Hippocampal formation (tissue), 2 donors: ENCODE results near the gene TBC1D5.
A peak's percentile ranks its signal among the peaks of the same experiment; 100 is the strongest.

Experiments
- DNase-seq, 2 donors: peaks; one replicate each; lab custom pipeline; 2025; lab: John Stamatoyannopoulos, UW

The TBC1D5 gene

DNA sequence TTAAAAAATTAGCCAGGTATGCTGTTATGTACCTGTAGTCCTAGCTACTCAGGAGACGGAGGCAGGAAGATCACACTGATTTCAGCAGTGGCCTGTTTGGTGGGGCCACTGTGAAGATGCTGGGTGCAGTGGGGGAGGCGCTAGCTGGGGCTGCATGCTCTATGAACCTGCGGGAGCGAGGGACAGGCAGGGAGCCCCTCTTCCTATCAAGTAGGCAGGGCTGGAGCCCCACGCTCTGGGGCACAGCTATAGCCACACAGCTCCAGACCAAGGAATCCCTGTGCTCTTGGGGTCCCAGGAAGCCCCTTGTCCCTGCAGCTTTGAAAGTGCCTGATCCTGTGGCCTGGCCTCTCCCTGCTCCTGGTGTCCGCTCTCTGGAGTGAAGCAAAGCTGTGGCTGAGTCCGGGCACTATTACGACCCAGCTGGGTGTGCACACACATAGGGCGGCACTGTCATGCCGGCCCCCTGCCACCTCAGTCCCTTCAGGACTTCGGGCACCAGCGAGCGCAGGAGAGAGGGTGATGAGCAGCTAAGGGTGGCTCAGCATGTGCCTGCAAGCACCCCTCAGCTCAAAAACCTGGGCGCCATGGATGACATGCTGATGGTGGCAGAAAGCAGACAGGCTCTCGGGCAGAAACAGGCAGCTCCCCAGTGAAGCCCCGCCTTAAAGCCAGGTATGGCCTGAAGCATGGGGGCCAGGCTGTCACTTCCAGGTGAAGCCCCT, 262.6 kb downstream of the TBC1D5 start:
- no peak for DNase-seq

DNA sequence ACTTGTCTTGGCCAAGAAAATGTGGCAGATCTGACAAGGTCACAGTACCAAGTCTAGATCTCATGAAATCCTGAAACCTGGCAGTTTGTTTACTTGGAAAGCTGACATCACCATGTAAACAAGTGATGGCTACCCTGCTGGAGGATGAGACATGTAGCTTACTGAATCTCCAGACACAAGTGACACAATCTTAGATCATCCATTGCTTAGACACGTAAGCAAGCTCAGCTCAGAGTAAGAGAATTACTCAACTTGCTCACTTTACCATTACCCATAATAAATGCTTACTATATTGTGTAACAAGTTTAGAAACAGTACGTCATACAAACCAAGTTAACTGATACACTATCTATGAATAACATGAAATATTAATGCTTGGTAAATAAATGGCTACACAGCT, 263.8 kb downstream of the TBC1D5 start:
- DNase-seq, result no peak

DNA sequence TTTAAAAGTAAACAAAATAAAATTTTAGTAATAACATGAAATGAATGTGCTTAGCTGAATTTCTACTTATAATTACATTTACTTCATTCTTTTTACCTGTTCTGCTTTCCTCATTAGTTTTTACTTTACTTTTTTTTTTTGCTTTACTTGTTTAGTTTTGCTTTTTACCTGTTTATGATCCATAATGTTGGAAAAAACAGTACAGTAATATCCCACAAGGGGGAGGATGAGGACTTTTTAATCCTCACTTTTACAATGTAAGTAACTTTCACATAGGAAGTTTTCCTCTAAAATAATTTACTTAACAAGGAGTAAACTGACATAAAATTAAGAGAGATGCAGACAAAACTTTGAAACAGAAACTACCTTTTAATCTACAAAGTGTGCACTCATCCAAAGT, 268.7 kb downstream of the TBC1D5 start:
- DNase-seq, result no peak

DNA sequence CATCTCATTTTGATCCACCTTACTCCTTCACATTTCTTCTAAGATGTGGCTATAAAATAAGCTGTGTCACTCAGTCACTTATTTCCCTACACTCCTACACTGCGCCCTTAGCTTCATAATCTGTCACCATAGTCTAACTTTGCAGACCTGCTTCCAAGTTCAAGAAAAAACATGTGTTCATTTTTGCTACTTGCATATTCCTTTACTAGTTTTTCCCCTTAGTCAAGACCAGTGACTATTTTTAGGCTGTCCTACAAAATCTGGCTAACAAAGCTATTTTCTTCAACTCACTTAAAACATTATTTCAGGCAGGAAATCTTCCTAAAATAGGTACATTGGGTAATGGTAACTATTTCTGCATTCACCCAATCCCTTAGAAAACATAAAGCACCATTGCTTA, 272.5 kb downstream of the TBC1D5 start:
- DNase-seq, result no peak

DNA sequence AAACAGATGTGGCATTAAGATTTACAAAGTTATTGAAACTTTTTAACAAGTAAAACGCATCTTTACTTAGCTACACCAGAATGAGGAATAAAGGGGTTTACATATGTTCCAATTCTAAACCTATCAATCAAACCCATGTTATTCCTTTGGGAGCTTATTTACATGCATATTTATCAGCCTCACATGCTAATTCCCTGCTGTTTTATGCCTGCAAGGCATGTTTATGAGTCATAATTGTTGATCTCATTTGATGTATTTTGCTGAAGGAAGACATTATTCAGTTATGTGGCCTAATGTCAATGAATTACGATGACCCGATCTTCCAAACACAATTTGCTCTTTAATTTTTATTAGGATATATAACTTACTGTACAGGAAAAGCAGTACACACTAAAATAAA, 272.9 kb downstream of the TBC1D5 start:
- no peak for DNase-seq

DNA sequence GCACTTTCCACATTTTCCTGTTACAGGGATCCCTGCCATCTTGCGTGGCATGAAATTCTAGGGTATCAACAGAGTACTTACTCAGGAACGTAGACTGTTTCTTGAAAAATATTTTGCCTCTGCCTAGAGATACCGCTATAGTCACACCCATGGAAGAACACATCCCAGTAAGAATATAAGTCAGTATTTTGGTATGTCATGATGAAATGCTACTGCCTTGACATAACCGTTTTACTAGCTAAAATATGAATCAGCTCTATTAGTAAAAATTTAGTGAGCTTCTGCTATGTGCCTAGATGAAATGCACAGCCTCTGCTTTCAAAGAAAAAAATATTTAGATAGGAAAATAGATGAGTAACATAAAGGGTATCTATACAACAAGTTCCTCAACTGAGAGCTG, 276.4 kb downstream of the TBC1D5 start:
- no peak for DNase-seq

DNA sequence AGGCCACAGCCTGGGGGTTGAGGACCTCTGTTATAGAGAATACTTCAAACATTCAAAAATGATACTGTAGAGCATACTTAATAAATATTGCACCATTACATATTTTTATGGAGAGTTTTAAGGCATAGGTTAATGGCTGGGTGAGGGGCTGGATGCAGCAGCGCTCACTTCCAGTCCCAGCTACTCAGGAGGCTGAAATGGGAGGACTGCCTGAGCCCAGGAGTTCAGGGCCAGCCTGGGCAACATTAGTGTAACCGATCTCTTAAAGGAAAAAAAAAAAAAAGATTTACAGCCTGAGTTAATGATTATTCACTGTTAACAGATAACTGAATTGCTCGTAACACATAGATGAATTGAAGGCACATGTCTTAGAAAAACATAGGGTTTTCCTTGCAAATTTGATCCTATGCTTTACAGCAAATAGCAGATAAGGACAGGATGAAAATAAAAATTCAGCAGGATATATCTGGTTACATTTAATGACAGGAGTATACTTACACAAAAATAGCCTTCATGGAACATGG, 282.9 kb downstream of the TBC1D5 start:
- DNase-seq, result no peak

DNA sequence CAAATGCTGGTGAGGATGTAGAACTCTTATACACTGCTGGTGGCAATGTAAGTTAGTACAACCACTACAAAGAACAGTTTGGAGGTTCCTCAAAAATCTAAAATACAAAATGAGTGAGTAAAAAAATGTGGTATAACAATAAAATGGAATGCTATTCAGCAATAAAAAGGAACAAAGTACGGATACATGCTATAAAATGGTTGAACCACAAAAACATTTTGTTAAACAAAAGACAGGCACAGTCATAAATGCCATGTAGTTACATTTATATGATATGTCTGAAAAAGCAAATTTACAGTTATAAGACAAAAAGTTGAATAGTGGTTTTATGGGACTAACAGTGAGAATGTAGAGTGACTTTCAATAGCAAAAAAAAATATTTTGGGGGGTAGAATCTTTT, 285.8 kb downstream of the TBC1D5 start:
- no peak for DNase-seq

DNA sequence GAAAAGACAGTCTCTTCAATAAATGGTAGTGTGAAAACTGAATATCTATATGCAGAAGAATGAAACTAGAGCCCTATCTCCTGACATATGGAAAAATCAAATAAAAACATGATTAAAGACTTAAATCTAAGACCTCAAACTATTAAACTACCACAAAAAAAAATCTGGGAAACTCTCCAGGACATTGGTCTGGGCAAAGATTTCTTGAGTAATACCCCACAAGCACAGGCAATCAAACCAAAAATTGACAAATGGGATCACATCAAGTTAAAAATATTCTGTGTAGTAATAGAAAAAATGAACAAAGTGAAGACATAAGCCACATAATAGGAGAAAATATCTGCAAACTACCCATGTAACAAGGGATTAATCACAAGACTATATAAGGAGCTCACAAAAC, 286.4 kb downstream of the TBC1D5 start:
- DNase-seq, result no peak

DNA sequence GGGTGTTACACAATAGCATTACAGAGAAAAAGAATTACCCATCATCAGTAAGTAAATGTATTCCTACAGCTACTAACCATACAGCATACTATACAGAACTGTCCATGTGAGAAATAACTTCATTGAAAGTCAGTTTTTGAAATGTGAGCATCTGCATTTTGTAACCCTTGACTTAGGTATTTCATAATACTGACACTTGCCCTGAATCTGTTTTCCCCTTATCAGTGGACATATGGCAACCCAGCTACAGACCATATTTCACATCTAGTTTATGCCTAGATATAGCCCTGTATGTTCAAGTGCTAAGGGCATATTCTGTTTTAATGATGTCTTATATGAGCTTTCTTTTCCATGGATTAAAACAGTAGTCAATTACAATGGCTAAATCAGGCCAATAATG, 297.6 kb downstream of the TBC1D5 start:
- no peak for DNase-seq

DNA sequence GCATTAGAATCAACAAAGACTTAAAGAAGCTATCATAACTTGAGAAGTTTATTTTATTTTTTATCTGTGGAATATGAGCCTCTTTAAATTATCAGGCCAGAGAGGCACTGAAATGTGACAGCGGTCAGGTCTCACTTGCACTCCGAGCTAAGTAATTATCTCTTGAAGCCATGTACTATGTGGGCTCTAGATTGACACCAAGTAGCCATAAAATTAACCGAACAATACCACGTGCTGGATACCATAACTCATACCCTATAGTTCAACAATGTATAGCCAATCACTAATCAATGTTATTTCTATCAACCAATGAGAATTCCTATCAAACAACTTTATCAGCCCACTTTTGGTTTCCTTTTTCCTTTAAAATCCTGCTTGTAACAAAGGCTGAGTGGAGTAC, 299.3 kb downstream of the TBC1D5 start:
- no peak for DNase-seq

DNA sequence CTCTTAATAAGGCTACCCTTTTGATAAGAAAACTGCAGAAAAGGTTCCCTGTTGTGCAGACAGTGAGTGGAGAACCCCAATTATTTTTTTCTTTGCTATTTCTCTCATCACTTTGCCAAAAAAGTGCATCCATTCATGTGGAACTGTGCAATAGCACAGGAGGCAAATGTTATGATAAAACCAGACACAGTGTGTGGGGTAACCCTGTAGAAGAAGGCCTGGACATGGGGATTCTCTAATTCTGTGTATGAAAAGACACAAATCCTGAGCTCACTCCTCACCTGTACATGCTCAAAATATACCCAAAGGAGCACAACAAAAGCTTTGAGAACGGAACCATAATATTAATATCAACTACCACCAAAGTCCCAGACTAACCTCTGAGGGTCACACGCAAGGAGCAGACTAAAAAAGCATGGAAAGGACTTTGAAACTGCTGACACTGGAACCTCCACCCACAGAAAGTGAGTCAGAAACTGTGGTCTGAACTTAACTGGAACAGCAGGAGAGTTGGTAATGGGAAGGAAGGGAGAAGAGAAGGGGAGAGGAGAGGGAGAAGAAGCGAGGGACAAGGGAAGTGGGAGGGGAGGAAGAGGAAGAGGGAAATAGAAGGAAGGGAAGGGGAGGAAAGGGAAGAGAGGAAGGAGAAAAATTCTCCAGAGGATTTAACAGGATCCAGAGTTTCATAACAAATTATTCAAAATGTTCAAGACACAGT, 299.9 kb downstream of the TBC1D5 start:
- no peak for DNase-seq

DNA sequence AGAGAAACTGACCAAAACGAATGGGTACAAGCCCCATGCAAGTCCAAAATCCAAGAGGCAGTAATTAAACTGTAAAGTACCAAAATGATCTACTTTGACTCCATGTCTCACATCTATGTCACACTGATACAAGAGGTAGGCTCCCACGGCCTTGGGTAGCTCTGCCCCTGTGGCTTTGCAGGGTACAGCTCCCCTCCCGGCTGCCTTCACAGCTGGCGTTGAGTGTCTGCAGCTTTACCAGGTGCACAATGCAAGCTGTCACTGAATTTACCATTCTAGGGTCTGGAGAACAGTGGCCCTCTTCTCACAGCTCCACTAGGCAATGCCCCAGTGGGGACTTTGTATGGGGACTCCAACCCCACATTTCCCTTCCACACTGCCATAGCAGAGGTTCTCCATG, 308.6 kb downstream of the TBC1D5 start:
- DNase-seq, result no peak

DNA sequence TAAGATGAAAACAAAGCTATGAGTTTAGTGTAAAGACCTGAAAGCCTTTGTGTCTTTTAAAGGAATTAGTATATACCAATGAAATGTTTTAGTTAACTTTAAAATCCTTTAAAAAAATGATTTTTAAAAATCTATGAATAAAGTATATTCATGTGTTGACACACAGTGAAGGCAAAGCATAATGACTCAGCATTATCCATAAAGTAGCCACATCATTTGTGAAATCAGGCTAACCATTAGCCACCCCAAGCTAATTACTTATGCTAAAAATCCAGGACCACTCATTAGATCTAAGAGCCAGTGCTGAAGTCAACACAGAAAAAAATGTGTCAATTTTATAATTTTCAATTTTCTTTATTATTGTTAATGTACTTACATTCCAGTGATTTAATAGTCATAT, 310.2 kb downstream of the TBC1D5 start:
- DNase-seq, result no peak

DNA sequence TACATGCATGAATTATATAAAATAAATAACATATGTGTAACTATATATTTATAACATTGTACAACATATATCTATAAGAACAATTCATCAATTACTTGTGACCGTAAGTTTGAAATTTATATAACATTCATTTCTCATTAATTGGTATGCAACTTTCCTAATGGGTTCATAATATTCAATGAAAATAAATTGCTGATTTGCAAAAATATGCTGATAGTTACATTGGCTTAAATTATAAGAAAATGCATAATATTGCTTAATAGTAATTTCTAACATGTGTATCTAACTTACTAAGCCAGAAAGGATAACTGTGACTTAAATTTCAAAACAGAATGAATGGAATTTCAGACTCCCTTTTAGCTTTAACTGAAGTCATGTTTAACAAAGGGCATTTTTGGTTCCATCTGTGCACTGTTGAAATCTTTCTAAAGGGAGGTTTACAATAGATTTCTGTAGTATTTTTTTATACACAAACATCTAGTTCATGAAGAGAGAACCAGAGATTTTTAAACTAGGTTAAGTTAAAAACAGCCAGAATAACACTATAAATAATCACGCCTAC, 310.9 kb downstream of the TBC1D5 start:
- DNase-seq, result no peak

DNA sequence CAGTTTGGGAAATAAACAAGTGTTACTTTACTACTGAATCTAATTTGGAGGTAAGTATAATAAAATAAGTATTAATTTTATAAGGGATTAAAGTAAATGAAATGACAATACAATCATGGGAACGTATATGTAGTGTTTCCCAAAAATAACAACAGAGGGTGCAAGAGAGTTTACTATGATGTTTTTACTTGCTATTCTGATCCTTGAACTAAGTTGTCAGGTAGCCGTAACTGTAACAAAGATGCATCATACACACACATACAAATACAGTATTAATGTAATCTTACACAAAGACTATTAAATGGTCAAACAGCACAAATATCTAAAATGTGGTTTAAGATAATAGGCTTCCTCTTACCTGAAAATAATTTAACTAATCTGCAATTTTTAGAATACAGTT, 311.4 kb downstream of the TBC1D5 start:
- peak in 1 of 2 donors; percentile 59 for DNase-seq

DNA sequence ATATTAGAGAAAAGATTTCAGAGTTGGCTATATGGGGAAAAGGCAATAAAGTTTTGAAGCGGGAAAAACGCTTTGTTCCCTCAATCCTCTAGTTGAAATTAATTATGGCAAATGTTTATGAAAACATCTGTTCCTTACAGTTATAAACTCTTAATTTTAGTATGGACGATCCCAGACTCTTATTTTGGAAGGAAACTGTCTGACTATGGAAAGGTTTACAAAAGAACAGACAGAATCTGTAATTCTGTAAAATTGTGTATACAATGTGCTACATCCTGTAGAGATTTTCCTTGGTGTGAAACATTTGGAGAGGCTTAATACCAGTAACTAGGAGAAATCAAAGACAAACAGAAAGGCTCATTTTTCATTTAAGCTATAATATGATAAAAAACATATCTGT, 311.8 kb downstream of the TBC1D5 start:
- DNase-seq, result no peak

DNA sequence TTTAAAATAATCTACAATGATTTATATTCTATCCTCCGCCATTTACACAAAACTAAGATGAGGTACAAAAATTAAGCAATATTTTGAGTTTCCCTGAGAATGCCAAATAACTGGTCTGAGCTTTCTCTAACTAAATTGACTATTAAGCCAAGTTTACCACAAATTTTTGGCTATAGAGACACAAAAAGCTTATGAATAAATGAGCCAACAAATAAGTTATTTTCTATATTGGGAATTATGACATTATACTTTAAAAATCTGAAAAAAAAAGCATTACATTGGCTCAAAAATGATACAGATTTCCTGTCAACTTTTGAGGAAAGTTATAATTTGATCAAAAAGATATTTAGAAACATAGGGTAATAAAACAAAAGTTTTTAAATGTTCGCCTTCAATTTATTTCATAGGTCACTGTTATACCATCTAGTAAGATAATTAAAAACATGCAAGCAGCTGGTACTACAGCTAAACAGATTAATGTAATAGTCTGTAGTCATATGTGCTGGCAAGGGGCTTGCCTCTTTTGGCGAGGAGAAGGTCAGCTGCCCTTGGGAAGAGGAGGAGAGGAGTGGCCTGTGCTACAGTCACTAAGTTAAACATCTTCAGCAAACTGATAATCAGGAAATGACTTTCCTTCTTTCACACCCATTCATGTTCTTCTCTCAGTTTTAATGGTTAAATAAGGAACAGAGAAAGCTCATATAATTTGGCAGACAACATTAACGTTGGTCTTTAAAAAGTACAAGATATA, 318.5 kb downstream of the TBC1D5 start:
- DNase-seq, result no peak

DNA sequence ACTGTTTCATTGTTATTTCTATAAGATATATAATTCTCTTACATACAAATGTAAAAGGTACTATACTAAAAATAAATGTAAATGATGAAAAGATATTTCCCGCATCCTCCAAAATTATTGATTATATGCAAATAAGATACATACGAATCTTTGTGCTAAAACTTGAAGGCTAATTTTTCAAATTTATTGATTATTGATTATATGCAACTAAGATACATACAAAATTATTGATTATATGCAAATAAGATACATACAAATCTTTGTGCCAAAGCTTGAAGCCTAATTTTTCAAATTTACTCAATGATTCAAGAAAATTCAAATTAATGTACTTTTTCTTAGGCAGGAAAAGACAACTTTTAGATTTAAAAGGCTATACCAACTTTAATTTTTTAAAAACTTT, 319.8 kb downstream of the TBC1D5 start:
- DNase-seq, result no peak

DNA sequence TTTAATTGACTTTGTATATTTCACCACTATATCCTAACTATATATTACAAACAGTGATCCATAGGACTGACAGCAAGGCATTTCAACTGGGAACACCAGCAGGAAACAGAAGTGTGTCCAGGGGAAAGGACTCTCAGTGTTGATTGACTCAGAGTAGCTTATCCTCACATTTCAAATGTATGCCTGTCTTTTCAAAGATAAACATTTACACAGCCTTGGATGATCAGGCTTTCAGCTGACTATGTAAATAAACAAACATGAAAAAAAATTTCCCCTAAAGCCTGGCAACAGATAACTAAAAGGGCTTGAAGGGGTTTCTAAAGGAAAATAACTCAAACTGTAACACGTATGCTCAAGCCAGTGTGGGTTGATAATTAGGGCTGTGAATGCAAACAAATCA, 321.8 kb downstream of the TBC1D5 start:
- no peak for DNase-seq

DNA sequence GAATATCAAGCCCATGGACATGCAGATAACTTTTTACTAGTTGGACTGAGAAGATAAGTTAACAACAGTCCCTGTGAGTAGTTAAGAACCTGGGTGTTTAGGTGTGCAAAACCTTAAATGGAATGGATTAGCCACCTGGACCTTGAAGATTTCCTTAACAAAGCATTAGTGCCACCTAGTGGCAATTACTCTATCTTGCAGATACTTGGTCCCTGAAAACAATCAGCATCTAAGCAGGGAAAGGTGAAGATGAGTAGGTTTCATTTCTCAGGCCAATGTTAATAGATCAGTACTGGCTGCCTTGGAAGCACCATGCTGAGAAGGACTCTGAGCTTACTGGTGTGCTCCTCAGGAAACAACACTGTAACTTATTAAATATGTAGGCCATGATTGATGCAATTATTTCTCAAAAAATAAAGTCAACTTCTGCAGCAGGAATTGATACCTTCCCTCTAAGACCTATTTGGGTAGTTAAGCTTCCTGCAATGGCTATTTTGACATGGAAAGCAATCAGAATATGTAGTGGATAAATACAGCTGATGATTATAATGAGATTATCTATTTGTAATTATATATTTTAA, 329.4 kb downstream of the TBC1D5 start:
- DNase-seq, result peak in 1 of 2 donors; percentile 27
